Fibroblast of the aortic adventitia (primary cell): ENCODE measurements around the gene OLIG3. TPM values are rescaled to one million over a fixed set of nuclear protein-coding genes. Genes with fewer than 3 reads are reported as not detected.

Experiments used
- DNase-seq: peaks from one replicate; pipeline ENCODE4 v3.0.0-alpha.2; 2010; ENCODE audit warnings: low read depth
- H3K4me3 ChIP-seq: 2 replicates; pipeline ENCODE4 v1.5.1; 2011; ENCODE audit warnings: low read depth, mild to moderate bottlenecking, control low read depth, low read length, moderate library complexity
- CTCF ChIP-seq: IDR thresholded peaks from 2 replicates; pipeline ENCODE4 v1.5.1; 2011; ENCODE audit warnings: mild to moderate bottlenecking, low read length, control low read depth, inconsistent platforms; ENCODE audit not compliant: insufficient read depth
- total RNA-seq: library from RNA; depleted of rRNA; stranded (reverse); fragments of >200 nt; gene quantifications from 2 replicates; pipeline ENCODE4 v1.2.3, GENCODE V29; 2012; ENCODE audit warnings: low replicate concordance

OLIG3 gene
- total RNA-seq, 1 donor: not detected

DNA sequence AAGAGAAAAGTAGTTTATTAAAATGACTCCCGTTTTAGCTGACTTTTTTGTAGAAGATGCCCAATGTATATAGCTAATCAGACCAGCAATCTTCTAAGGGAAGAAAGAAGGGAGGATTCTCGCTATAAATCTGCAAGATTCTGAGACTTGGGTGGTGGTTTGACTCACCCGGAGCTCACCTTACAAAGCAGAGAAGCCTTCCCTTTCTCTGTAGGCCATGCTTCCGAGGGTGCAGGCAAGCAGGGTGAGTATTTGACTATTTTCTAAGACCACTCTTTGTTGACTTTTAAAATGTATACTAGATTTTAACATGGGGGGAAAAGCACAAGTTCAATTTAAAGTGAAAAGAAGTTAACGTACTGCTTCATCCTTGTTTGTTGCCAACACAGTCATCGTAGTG is 2.7 kb downstream of the OLIG3 start:
- no peak for TF ChIP-seq CTCF
- H3K4me3 ChIP-seq: no peak overlapping the region
- no peak for DNase-seq

DNA sequence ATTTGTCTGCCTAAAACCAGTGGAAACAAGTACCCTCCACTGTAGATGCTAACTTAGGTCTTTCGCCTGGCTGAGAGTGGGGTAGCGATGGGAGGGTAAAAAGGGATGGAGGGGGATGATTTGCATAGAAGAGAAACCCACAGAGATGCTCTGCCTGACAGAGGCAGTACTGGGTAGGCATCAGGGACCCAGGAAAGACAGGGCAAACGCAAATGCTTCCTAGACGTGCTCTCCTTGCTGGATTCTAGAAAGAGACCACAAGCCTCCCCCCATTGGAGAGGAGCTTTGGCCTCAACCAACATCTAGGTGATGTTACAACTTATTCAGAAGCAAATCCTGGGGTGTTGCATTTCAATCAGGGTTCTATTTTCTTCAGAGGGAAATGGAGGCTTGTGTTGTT is 3.2 kb downstream of the OLIG3 start:
- no peak for TF ChIP-seq CTCF
- no peak overlapping the region for H3K4me3 ChIP-seq
- no peak for DNase-seq

DNA sequence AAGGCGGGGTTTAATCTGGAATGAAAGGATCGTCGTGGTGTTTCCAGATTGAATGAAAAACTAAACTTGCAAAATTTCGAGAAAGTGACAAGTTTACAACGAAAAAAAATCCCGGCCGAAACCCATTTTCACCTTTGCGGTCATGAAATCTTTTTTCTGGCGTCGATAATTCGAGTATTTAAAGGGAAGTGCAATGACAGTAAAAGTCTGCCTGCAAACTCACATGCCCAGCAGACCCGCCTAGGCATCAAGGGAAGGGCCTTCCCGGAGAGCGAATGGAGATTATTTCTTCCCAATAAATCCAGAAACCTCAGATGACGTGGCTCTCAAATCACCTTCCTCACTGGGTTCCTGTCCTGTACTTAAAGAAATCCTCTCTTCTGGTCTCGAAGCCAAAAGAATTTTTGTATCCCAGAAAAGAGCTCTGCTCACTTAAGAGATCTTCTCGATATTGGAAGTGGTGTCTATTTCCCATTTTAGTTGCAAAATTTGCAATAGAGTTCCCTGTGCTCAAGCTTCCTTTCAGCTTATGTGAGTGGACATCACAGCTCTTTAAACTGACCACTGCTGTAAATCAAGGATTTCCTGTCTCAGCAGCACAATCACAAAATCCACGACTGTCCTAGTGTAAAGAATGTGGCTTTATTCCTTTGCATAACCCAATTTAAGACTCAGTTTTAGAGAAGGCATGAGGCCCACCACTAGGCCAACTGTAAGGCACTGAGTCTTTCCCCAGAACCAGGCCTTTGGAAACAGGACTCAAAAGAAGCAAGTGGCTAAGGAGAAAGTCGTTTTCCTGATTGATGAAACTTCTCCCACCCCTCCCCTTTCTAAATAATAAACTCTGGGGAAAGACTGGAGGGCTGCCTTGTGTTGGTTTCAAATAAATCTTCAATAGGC is 3.9 kb downstream of the OLIG3 start:
- no peak for DNase-seq
- no peak for TF ChIP-seq CTCF
- H3K4me3 ChIP-seq: no peak overlapping the region

DNA sequence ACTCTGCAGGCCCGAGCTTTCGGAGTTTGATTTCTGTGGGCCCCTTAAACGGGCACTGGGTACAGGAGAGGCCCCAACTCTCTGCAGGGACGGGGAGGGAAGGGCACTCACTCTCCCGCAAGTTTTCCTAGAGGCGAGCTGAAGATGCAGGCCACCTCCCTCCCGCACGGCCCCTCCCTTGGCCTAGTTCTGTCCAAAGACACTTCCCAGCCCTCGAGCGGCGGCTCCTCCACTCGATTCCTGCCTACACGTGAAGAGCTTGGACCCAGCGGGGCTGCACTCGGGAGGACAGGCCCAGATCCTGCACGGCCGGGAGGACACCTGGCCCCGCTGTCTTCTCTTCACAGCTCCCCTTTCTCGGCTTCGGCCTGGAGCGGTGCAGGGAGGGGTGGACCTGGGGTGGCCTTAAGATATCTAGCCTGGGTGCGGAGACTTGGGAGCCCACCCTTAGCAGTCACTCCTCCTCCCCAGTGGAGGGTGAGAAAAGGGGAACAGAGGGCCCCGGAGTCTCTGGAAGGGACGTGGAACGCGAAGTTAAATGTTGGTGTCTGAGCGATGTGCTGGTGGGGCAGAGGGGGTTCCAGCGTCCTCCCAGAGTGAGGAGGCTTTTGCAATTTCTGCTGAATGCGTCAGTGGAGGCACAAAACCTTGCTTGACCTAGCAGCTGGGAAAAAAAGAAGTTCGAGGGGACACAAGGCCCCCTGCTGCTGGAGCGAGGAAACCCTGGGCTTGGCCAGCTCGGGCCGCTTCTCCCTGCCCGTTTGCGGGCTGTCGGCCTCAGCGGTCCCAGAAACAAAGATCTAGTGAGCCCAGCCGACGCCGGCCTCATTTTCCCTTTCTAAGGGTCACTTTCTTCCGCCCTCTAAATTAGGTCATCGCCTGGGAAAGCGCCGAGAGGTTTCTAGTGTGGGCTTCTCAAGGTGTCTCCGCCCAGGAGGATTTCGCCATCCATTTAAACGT is 4.9 kb downstream of the OLIG3 start:
- DNase-seq: no peak
- H3K4me3 ChIP-seq: no peak overlapping the region
- TF ChIP-seq CTCF: no peak

DNA sequence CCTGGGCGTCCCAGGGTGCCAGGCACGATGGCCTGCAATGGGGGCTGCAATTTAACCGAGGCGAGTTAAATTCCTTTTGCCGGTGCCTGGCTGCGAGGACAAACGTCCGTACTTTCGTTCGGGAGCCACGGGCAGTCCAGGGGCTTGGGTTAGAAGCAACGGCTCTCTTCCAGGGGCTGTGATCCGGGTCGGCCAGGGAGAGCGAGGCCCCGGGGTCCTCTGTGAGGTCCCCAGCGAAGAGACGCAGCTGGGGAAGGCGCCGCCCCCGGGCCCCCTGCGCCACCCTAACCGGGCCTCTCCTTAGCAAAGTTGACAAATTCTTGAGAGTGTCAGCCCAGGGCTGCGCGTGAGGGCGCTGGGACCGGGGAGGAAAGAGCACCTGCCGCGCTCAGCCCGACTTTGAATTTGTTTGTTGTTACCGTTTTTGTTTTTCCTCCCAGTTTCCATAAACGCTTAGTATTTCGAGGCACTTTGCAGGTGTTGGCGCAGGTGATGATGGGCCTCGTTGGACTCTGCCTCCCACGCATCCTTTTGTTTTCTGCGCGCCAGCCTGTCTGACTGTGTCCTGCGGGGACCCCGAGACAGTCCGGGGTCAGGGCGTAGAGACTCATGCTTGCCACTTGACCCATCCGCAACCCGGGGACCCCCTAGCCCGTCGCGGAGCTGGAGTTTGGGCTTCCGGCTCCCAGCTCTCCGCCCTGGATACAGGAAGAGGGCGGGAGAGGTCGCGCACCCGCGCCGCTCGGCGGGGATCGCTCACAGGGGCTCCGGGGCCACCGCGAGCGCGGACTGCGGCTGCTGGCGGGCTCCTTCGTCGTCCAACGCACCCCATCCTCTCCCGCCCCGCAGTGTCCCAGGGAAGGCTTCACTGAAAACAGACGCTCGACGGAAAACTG is 5.8 kb downstream of the OLIG3 start:
- no peak for DNase-seq
- TF ChIP-seq CTCF: no peak
- no peak overlapping the region for H3K4me3 ChIP-seq

GRCh38 chr6:137487869-137488149 is 6.4 kb downstream of the OLIG3 start:
- TF ChIP-seq CTCF: no peak
- DNase-seq: no peak
- H3K4me3 ChIP-seq: no peak overlapping the region
